Measurements from ENCODE around the gene FGD4. TPM values are rescaled to one million over a fixed set of nuclear protein-coding genes. Genes with fewer than 3 reads are reported as not detected.

The FGD4 gene
- total and polyA plus RNA-seq, 9 of the 15 experiments (the other 6 are each of a cell fraction or from before 2014, with no cell fraction given): 0.05 to 0.51 (median 0.27) TPM

- TF ChIP-seq DDX20 (tag; IDR thresholded peaks at IDR 0.05; ENCODE audit: low read depth): no peak
- TF ChIP-seq HIVEP1 (CRISPR knock-in tag; IDR thresholded peaks at IDR 0.05): no peak
- TF ChIP-seq GTF2A2 (tag; IDR thresholded peaks at IDR 0.05): no peak
- no peak for TF ChIP-seq ELF1 (tag; IDR thresholded peaks at IDR 0.05)
- no peak for TF ChIP-seq ETV1 (tag; conservative IDR thresholded peaks at IDR 0.05; ENCODE audit: low read depth)
- no peak for TF ChIP-seq THRA (IDR thresholded peaks at IDR 0.05)
- TF ChIP-seq, protein P1, sequence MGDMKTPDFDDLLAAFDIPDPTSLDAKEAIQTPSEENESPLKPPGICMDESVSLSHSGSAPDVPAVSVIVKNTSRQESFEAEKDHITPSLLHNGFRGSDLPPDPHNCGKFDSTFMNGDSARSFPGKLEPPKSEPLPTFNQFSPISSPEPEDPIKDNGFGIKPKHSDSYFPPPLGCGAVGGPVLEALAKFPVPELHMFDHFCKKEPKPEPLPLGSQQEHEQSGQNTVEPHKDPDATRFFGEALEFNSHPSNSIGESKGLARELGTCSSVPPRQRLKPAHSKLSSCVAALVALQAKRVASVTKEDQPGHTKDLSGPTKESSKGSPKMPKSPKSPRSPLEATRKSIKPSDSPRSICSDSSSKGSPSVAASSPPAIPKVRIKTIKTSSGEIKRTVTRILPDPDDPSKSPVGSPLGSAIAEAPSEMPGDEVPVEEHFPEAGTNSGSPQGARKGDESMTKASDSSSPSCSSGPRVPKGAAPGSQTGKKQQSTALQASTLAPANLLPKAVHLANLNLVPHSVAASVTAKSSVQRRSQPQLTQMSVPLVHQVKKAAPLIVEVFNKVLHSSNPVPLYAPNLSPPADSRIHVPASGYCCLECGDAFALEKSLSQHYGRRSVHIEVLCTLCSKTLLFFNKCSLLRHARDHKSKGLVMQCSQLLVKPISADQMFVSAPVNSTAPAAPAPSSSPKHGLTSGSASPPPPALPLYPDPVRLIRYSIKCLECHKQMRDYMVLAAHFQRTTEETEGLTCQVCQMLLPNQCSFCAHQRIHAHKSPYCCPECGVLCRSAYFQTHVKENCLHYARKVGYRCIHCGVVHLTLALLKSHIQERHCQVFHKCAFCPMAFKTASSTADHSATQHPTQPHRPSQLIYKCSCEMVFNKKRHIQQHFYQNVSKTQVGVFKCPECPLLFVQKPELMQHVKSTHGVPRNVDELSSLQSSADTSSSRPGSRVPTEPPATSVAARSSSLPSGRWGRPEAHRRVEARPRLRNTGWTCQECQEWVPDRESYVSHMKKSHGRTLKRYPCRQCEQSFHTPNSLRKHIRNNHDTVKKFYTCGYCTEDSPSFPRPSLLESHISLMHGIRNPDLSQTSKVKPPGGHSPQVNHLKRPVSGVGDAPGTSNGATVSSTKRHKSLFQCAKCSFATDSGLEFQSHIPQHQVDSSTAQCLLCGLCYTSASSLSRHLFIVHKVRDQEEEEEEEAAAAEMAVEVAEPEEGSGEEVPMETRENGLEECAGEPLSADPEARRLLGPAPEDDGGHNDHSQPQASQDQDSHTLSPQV (IDR thresholded peaks at IDR 0.05): no peak
- no peak for TF ChIP-seq SMARCC2 (IDR thresholded peaks at IDR 0.05; ENCODE audit: low read depth)
- no peak for TF ChIP-seq ZNF57 (CRISPR knock-in tag; IDR thresholded peaks at IDR 0.05)
- no peak for TF ChIP-seq HMGXB4 (CRISPR knock-in tag; IDR thresholded peaks at IDR 0.05)
- no peak for TF ChIP-seq ARID3A (IDR thresholded peaks at IDR 0.05; ENCODE audit: borderline replicate concordance, low read depth, low read length)
- TF ChIP-seq, protein P2, sequence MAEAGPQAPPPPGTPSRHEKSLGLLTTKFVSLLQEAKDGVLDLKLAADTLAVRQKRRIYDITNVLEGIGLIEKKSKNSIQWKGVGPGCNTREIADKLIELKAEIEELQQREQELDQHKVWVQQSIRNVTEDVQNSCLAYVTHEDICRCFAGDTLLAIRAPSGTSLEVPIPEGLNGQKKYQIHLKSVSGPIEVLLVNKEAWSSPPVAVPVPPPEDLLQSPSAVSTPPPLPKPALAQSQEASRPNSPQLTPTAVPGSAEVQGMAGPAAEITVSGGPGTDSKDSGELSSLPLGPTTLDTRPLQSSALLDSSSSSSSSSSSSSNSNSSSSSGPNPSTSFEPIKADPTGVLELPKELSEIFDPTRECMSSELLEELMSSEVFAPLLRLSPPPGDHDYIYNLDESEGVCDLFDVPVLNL (CRISPR knock-in tag; IDR thresholded peaks at IDR 0.05; ENCODE audit: low read depth): no peak
- no peak for TF ChIP-seq POLR2AphosphoS2 (IDR thresholded peaks at IDR 0.05; ENCODE audit: low read length)
- TF ChIP-seq NFRKB (IDR thresholded peaks at IDR 0.05; ENCODE audit: low read depth): no peak
- no peak for TF ChIP-seq KDM2B (CRISPR knock-in tag; IDR thresholded peaks at IDR 0.05)
- TF ChIP-seq NR1H2 (CRISPR knock-in tag; IDR thresholded peaks at IDR 0.05): no peak
- TF ChIP-seq SIN3A (IDR thresholded peaks at IDR 0.05; ENCODE audit: borderline replicate concordance in 2 of 2, control insufficient read depth in 1 of 2, low read depth in 2 of 2, low read length in 2 of 2): no peak
- no peak for TF ChIP-seq NR3C1 (CRISPR knock-in tag; IDR thresholded peaks at IDR 0.05)
Measured at GRCh38 chr12:32399370-32400113, at the start of gene FGD4 (continued).

Data from K562 (cell line).